ENCODE measurements around the gene SUN2. TPM values are rescaled to one million over a fixed set of nuclear protein-coding genes. Genes with fewer than 3 reads are reported as not detected.

The SUN2 gene
- total RNA-seq, 2 donors from 2014 or later, result 142 to 241 TPM

DNA sequence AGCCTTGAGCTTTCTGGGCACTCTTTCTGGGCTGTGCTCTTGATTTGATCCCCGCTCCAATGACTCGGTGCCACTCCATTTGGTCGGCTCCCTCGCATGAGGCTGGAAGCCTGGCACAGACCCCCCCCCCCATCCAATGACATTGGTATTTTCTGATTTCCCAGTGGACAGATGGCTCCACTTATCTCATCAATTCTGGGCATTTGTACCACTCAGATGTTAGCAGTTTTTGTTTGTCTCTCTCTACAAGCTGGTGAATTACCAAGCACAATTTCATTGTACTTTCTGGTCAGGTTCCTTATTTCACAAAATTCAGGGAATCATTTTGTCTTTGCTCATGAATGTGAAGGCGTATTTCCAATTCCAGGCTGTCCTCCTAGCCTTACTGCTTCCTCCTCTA is 29.1 kb upstream of the SUN2 start:
- no peaks in the 10 kb centered on the region for H3K36me3 Mint-ChIP-seq
- DNase-seq (ENCODE audit: low spot score in 2 of 2) (no peak), ATAC-seq (no peak)
- peak overlapping the region in 1 of 2 donors; percentile 33 for H3K27ac Mint-ChIP-seq
- H3K9me3 Mint-ChIP-seq, result no peaks in the 10 kb centered on the region

DNA sequence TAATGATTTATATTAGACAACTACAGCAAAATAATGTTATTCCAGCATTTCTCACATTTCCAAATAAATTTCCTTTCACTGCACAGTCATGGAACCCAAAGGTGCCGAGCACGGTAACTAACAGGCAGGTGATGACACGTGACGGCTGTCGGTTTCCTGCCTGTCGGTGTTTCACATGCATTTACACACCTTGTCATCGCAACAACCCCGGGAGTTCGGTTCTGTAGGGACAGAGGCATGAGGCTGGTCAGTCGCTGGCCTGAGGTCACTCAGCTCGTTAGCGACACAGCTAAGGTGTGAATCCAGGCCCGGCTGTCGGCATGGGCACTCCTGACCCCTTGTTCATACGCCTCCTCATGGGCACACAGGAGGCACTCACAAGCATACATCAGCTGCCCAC is 28.2 kb upstream of the SUN2 start:
- ATAC-seq, result no peak
- no peaks in the 10 kb centered on the region for H3K9me3 Mint-ChIP-seq
- no peaks in the 10 kb centered on the region for H3K36me3 Mint-ChIP-seq
- H3K27ac Mint-ChIP-seq, result no peak overlapping the region
- DNase-seq (ENCODE audit: low spot score in 2 of 2), result no peak

DNA sequence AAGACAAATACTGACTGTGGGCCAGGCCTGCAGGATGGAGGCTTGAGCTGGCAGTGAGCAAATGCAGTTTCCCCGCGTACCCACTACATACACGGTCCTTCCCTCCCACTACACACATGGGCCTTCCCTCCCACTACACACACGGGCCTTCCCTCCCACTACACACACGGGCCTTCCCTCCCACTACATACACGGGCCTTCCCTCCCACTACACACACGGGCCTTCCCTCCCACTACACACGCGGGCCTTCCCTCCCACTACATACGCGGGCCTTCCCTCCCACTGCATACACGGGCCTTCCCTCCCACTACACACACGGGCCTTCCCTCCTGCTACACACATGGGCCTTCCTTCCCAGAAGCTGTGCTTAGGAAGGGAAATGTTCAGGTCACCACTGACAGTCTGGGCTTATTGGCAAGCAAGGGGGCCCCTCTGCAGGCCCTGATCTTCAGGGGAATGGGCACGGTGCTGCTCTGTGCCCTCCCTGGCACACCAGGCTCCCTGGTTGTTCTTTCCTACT is 27.4 kb upstream of the SUN2 start:
- DNase-seq (ENCODE audit: low spot score in 2 of 2) (no peak), ATAC-seq (no peak)
- H3K27ac Mint-ChIP-seq, result peak overlapping the region in 1 of 2 donors; percentile 65
- no peaks in the 10 kb centered on the region for H3K36me3 Mint-ChIP-seq
- no peaks in the 10 kb centered on the region for H3K9me3 Mint-ChIP-seq

DNA sequence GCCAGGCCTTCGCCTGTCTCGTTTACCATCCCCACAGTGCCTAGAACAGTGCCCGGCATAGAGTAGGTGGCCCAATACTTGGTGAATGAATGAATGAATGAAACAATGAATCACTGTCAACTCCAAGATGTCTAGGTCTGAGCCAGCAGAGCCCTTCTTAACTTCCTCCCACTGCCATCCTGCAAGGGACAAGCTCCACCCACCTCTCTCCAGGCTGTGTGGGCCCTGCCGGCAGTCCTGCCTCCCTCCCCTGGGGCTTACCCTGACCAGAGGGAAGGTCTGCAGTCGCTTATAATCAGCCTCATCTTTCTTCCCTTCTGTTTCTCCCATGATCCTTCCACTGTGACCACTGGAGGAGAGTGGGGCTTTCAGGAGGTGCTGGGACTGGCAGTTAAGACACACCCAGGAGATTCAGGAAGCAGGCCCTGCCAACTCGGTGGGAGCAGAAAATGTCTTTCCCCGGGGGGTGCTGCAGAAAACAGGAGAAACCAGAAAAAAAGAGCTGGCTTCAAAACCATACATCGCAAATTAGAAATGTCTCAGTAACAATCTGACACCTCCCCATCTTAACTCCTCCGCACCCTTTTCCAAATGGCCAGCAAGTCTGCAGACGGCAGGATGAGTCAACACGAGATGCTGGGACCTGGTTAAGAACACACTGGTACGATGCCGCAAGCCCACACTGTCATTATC is 26.8 kb upstream of the SUN2 start:
- Mint-ChIP-seq H3K27ac (peak overlapping the region; percentile 13 to 69), H3K36me3 (no peaks in the 10 kb centered on the region), H3K9me3 (no peaks in the 10 kb centered on the region)
- ATAC-seq (peak in 1 of 2 donors; percentile 50), DNase-seq (ENCODE audit: low spot score in 2 of 2) (no peak)

DNA sequence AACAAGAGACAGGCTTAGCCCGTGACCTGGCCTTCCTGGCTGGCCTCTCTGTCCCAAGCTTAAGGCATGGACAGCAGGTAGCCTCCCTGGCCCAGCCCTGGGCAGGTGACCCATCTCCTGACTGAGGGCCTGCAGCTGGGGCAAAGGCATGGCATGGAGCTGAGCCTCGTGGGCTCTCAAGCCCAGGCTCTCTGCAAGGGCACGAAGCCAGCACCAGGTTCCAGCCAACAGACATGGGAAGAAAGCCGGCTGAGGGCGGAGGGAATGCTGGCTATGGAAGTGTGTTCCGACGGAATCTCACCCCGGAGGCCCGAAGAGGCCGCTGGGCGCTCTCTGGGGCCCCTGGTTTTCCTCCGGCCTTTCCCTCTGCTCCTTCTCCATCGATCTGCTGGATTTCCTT is 25.2 kb upstream of the SUN2 start:
- no peak for ATAC-seq
- H3K9me3 Mint-ChIP-seq, result no peaks in the 10 kb centered on the region
- H3K36me3 Mint-ChIP-seq, result no peaks in the 10 kb centered on the region
- H3K27ac Mint-ChIP-seq, result no peak overlapping the region
- DNase-seq (ENCODE audit: low spot score in 2 of 2), result no peak

DNA sequence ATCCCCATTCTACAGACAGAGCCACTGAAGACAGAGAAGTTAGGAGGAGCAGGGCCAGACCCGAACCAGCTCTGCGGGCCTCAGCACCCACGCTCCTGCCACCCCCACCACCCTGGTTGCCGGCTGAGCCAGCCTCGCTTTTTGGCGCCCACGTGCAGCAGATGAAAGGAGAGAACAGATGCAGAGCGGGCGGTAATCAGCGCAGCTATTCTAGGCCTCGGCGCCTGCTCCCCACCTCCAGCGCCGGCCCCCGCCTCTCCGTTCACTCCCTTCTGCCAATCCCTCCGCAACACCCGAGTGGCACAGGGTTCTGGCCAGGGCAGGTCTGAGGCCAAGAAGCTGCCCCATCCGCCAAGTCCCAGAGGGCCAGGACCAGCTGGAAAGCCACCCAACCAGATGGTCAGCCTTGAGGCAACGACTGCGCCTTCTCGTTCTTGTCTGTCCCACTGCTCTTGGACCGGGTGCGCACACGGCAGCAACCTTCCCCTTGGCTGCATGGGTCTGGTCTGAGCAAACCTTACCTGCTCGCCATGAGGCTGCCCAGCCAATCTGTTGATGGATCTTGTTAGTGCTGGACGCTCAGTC is 21.4 kb upstream of the SUN2 start:
- ATAC-seq, result no peak
- H3K9me3 Mint-ChIP-seq, result no peaks in the 10 kb centered on the region
- peak overlapping the region; percentile 24 to 65 for H3K27ac Mint-ChIP-seq

DNA sequence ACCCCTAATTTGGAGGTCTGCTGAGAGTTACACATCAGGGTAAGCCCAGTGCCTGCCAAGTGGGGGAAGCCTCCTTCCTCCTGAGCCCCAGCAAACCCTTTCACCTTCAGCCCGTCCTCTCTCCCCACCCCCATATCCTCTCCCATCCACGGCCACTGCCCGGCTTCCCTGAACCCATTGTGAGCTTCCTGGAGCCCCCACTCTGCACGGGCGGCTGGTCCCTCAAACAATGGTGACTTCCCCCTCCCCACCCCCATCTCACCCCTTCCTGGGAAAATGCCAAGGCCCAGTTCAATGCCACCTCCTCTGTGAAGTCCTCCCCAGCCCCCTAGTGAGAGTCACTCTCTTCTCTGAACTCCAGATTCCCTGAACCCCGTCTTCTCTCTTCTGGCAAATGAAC is 20.3 kb upstream of the SUN2 start:
- no peaks in the 10 kb centered on the region for H3K9me3 Mint-ChIP-seq
- peak overlapping the region in 1 of 2 donors; percentile 22 for H3K27ac Mint-ChIP-seq
- H3K36me3 Mint-ChIP-seq, result no peaks in the 10 kb centered on the region
- DNase-seq (ENCODE audit: low spot score in 2 of 2), result no peak
- ATAC-seq, result no peak

More for the DNA sequence above, 21.4 kb upstream of the SUN2 start:
- H3K36me3 Mint-ChIP-seq, result no peaks in the 10 kb centered on the region
- no peak for DNase-seq (ENCODE audit: low spot score in 2 of 2)

DNA sequence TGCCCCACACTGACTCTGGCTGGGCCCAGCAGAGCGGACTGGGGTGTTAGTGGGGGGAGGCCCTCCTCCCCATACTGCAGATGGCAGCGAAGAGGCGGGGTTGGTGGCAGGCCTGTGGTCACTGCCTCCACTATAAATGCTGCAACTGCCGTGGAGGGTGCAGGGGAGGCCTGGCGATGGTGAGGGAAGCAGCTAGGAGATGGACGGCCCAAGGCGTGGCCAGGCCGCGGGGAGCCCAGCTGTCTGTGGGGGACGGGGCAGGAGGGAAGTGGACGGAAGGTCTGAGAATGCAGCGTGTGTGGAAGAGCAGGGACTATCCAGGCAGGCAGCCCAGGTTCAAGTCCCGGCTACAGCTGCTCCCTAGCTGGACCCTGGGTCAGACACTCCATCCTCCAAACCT is 19.9 kb upstream of the SUN2 start:
- no peaks in the 10 kb centered on the region for H3K36me3 Mint-ChIP-seq
- no peak for ATAC-seq

DNA sequence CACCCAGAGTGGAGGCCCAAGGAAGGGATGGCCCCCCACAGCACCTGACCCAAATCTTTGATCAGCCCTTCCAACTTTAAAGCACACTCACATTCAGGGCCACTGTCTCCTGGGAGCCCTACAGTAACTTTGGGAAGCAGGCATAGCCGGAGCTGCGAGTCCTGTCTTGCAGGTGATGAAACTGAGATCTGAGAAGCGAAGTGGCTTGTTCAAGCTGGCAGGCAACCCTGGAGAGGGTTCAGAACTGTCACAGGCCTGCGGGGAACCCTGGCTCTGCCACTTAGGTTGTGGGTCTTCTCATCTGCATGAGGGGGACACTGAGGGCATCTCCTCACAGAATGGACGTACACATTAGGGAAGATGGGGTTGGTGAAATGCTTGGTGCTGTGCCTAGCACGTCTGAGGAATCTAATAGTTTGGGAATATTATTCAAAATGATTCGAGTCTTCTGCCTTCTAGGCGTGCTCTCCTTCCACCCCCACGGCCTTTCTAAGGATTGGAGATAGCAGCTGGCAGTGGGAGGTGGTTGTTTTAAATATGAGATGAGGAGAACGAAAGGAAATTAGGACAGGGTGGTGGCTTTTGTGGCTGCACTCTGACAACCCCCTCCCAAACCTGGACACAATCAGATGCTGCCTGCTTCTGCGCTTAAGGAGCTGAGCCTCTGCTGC is 18.8 kb upstream of the SUN2 start:
- ATAC-seq (no peak), DNase-seq (ENCODE audit: low spot score in 2 of 2) (no peak)
- H3K36me3 Mint-ChIP-seq, result no peaks in the 10 kb centered on the region
- peak overlapping the region in 1 of 2 donors; percentile 64 for H3K27ac Mint-ChIP-seq
- H3K9me3 Mint-ChIP-seq, result no peaks in the 10 kb centered on the region

More for the DNA sequence above, 19.9 kb upstream of the SUN2 start:
- DNase-seq (ENCODE audit: low spot score in 2 of 2), result no peak
- peak overlapping the region; percentile 22 to 64 for H3K27ac Mint-ChIP-seq
- H3K9me3 Mint-ChIP-seq, result no peaks in the 10 kb centered on the region

DNA sequence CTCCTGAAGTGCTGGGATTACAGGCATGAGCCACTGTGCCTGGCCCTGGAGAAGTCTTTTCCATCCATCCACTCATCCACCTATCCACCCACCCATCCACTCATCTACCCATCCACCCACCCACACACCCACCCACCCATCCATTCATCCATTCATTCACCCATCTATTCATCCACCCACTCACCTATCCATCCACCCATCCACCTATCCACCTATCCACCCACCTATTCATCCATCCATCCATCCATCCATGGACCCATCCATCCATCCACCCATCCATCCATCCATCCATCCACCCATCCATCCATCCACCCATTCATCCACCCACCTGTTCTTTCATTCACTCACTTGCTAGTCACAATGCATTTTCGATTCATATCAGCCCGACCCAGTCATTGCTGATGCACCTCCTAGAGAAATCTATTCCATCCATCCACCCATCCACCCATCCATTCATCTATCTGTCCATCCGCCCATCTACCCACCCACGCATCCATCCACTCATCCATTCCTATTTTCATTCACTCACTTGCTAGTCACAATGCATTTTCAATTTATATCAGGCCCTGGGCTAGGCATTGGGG is 17.7 kb upstream of the SUN2 start:
- Mint-ChIP-seq H3K36me3 (no peaks in the 10 kb centered on the region), H3K9me3 (no peaks in the 10 kb centered on the region), H3K27ac (no peak overlapping the region)
- DNase-seq (ENCODE audit: low spot score in 2 of 2) (no peak), ATAC-seq (no peak)

DNA sequence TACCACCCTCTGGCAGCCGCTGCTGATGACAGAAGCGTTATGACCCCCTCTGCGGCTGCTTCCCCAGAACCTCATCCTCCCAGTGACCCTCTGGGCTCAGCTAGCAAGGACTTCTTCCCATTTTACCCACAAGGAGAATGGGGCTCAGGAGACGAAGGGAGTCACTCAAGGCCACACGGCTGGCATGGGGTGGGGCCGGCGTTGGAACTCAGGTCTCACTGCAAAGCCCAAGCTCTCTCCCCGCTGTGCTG is 16.8 kb upstream of the SUN2 start:
- Mint-ChIP-seq H3K36me3 (no peaks in the 10 kb centered on the region), H3K27ac (no peak overlapping the region), H3K9me3 (no peaks in the 10 kb centered on the region)
- ATAC-seq (no peak), DNase-seq (ENCODE audit: low spot score in 2 of 2) (no peak)

DNA sequence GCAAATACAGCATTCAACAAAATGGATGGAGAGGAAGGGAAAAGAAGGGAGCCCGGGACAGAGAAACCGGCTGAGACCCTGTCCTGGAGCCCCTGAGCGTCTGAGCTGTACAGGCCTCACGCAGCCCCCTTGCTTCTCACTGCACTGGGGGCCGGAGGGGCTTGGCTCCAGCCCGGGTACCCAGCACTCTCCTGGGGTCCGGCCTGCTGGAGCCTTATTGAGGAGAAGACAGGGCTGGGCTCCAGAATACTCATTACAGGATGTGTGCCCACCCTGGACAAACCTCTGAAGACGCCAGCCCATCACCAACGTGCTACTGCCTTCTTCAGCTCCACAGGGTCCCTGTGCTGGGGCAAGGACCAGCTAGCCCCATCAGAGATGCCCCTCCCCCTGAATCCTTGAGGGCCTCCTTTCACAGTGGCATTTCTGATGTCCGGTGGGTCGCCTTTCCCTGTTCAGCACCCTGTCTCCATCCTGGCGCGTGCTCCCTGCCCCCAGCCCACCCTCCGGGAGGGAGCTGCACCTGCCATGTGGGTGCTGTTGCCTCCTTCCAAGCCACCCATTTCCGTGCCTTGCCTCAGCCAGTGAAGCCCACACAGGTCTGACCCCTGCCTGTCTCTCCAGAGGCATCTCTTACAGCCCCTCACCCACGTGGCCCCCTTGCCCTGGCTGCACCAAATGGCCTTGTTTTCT is 14.6 kb upstream of the SUN2 start:
- no peak for DNase-seq (ENCODE audit: low spot score in 2 of 2)
- Mint-ChIP-seq H3K36me3 (no peaks in the 10 kb centered on the region), H3K9me3 (no peaks in the 10 kb centered on the region), H3K27ac (no peak overlapping the region)
- no peak for ATAC-seq

DNA sequence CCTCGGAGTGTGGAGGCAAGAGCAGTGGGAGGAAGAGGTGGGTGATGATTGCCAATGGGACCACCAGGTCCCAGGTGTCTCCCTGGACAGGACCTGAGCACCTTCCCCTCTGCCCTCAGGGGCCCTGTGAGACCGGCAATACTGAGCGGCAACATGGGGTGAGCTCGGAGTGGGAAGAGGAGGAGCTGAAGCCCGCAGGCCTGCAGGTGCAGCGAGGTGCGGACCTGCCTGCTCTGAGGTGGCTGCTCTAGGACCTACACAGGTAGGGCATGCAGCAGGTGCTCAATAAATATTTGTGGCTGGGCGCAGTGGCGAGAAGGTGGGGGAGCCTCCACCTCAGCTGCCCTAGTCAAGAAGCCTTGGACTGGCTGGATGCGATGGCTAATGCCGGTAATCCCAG is 12.2 kb upstream of the SUN2 start:
- no peak overlapping the region for H3K27ac Mint-ChIP-seq

DNA sequence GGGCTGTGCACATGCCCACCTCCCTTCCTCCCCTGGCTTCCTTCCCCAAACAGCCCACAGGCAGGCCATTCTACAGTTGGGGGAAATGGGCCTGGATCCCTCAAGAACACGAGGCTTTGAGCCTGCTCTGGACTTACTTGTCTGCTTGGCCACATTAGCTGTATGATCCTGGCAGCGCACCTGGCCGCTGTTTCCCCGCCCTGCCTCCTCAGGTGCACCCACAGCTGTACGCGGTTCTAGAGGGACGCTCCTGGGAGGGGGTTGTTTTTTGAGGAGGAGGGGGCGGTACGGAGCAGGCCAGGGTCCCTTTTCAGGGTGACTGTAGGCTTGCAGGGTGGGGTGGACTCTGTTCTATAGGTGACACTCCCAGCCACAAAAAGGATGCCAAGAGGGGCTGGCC is 11.5 kb upstream of the SUN2 start:
- ATAC-seq (no peak), DNase-seq (ENCODE audit: low spot score in 2 of 2) (no peak)
- Mint-ChIP-seq H3K36me3 (no peaks in the 10 kb centered on the region), H3K9me3 (no peaks in the 10 kb centered on the region), H3K27ac (no peak overlapping the region)

More for the DNA sequence above, 12.2 kb upstream of the SUN2 start:
- Mint-ChIP-seq H3K36me3 (no peaks in the 10 kb centered on the region), H3K9me3 (no peaks in the 10 kb centered on the region)
- no peak for ATAC-seq
- no peak for DNase-seq (ENCODE audit: low spot score in 2 of 2)

DNA sequence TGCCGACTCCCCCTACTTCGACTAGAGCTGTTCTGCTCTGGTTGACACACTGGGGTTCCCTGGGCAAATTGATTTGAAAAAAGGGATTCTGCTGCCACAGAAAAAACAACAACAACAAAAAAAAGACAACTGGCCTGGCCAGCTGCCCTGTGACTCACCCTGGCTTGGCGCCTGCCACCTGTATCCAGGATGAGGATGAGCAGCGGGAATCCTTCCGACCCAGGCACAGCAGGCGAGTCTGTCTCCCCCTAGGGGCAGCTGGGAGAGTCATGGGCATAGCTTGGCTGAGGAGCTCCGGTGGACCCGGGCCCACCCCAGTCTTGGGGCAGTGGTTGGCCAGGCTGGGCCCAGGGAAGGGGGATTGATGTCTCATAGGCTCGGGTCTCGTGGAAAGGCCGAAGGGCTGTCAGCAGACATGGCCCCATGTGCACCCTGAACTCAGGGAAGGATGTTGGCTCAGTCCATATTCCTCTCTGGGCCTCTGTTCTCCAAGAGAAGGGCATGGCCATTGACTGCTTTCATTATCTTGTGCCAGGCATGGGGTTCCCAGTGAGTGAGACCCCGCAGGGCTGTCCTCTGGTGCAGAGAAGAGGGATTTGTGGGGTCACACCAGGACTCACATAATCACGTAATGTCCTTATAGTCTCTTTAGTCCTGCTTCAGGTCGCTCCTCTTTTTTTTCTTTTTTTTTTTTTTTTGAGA is 10.4 kb upstream of the SUN2 start:
- Mint-ChIP-seq H3K9me3 (no peaks in the 10 kb centered on the region), H3K36me3 (no peaks in the 10 kb centered on the region), H3K27ac (no peak overlapping the region)
- DNase-seq (ENCODE audit: low spot score in 2 of 2) (peak in 1 of 2 donors; percentile 39), ATAC-seq (peak; percentile 61 to 73)

DNA sequence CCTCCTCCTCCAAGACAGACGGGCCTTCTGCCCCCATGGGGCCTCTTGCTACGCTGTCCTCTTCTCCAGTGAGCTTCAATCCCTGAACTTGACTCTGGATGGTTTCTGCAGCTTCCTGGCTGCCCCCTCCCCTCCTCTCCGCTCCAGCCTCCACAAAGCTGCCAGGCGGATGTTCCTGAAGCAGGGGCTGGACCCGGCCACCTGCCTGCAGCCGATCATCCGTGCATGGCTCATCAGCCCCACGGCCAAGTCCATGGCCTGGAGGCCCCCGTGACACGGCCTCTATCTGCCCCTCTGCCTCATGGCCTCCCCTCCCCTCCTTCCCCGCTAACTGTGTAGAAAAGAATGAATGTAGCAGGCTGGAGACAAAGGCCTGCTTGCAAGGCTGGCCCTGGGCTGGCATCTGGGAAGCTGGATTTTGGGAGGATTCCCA is 6.8 kb upstream of the SUN2 start:
- Mint-ChIP-seq H3K9me3 (no peaks in the 10 kb centered on the region), H3K27ac (peak overlapping the region in 1 of 2 donors; percentile 50)

More for the DNA sequence above, 6.8 kb upstream of the SUN2 start:
- ATAC-seq (no peak), DNase-seq (ENCODE audit: low spot score in 2 of 2) (no peak)
- H3K36me3 Mint-ChIP-seq, result no peaks in the 10 kb centered on the region

Data from activated naive CD4-positive, alpha-beta T cell treated with anti-CD3 and anti-CD28 coated beads, Interleukin-2, amount 50 U/mL, for 72 hours (primary cell).